ENCODE measurements around the gene ALPI.

The ALPI gene

GRCh38 chr2:232460171-232460570 is 4.2 kb downstream of the ALPI start:
- no peak for DNase-seq (ENCODE audit: low spot score)

GRCh38 chr2:232463701-232464543 is 8.0 kb downstream of the ALPI start:
- no peak for DNase-seq (ENCODE audit: low spot score)

GRCh38 chr2:232464544-232464885 is 8.6 kb downstream of the ALPI start:
- DNase-seq (ENCODE audit: low spot score), result no peak

- no peak for DNase-seq (ENCODE audit: low spot score)
These were observed 9.1 kb downstream of the ALPI start for GRCh38 chr2:232465061-232465460.

GRCh38 chr2:232466221-232466620 is 10.3 kb downstream of the ALPI start:
- no peak for DNase-seq (ENCODE audit: low spot score)

DNA sequence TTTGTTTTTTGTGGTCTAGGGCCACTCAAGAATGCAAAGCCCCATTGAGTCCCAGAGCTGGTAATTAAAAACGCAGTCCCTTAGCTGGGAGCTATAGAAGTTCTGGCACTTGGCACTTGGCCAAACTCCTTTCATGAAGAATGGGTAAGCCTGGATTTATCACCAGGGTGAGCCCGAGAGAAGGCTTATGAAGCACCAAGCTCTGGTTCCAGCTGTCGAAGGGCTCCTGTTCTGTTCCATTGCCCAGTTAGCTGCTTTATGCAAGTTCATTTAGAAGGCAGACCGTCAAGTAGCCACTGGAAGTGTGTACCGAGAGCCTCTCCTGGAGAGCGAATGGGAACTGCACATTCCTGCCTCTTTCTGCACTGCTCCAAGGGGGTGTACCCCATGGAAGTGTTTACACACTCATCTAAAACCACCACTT is 17.5 kb downstream of the ALPI start:
- no peak for DNase-seq (ENCODE audit: low spot score)

DNA sequence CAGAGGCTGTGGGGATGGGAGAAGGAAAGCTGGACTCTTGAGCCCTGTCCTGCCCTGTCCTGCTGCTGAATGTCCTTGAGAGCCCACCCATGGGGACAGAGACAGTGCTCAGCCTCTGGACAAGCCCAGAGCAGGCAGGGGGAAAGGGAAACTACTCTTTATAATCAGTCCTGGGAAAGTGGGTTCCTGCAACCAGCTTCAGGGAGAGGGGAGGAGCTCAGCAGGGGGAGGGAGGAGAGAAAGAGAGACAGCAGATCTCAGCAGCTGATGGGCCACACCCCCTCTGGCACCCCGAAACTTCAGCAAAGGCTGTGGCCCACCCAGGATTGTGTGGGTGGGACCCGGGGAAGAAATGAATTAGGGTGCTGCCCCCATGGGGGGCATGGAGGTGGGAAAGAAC is 20.1 kb downstream of the ALPI start:
- no peak for DNase-seq (ENCODE audit: low spot score)

- no peak for DNase-seq (ENCODE audit: low spot score)
These were observed 20.8 kb downstream of the ALPI start for GRCh38 chr2:232476791-232477190.

GRCh38 chr2:232477751-232478510 is 22.0 kb downstream of the ALPI start:
- no peak for DNase-seq (ENCODE audit: low spot score)

GRCh38 chr2:232478571-232479340 is 22.8 kb downstream of the ALPI start:
- no peak for DNase-seq (ENCODE audit: low spot score)

GRCh38 chr2:232479341-232480200 is 23.6 kb downstream of the ALPI start:
- DNase-seq (ENCODE audit: low spot score), result no peak

- no peak for DNase-seq (ENCODE audit: low spot score)
These were observed 24.5 kb downstream of the ALPI start for GRCh38 chr2:232480201-232481190.

DNA sequence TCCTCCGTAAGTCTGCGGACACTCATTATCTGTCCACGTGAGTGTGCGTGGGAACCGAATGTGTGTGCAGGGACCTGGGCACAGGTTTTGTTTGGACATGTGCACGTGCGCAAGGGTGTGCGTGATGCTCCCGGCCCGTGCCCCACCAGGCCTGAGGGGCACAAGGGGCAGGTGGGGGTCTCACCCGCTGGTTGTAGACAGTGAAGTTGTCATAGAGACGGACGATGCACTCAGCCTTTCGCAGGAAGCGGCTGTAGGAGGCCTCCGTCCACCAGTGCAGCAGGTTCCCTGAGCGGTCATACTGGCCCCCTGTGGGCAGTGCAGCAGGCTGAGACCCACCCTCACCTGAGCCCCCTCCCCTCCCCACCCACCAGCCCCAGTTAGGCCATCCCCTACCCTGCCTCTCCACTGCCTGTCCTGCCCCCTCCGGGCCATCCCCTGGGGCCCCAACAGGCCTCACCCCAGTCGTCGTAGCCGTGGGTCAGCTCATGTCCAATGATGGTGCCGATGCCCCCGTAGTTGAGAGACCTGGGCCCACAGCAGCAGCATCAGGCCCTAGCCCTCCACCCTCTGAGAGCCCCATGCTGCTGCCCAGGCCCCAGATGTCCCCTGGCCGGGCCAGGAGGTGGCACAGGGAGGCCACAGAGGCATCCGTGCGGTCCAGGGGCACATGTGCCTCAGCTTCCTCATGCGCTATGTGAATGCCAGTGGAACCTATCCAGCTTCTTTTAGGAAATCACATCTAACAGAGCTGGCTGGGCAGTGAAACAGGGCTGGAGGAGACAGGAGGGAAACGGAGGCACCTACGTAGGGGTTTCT is 25.6 kb downstream of the ALPI start:
- DNase-seq (ENCODE audit: low spot score), result no peak

GRCh38 chr2:232482301-232483238 is 26.6 kb downstream of the ALPI start:
- DNase-seq (ENCODE audit: low spot score), result no peak

GRCh38 chr2:232483311-232483922 is 27.5 kb downstream of the ALPI start:
- no peak for DNase-seq (ENCODE audit: low spot score)

- no peak for DNase-seq (ENCODE audit: low spot score)
These were observed 28.1 kb downstream of the ALPI start for GRCh38 chr2:232483923-232484627.

GRCh38 chr2:232484628-232485347 is 28.8 kb downstream of the ALPI start:
- DNase-seq (ENCODE audit: low spot score), result no peak
